Measurements from ENCODE around the gene SIGLEC5. TPM values are rescaled to one million over a fixed set of nuclear protein-coding genes. Genes with fewer than 3 reads are reported as not detected.

The SIGLEC5 gene
- total RNA-seq, 4 donors from 2014 or later, result 1.1 TPM; not detected in 3

- intact Hi-C loops (cut with DNase I; ENCODE audit: low total_unique reads), result no loop called here
- H3K4me1 ChIP-seq, result no peaks in the 10 kb centered on the region
- no peaks in the 10 kb centered on the region for H3K36me3 ChIP-seq
- no peaks in the 10 kb centered on the region for H3K27me3 ChIP-seq
- no peaks in the 10 kb centered on the region for H3K9me3 ChIP-seq
- DNase-seq, result no peak
- no peak for TF ChIP-seq POLR2A (IDR thresholded peaks at IDR 0.05)
- no peak for TF ChIP-seq EP300 (IDR thresholded peaks at IDR 0.05; ENCODE audit: low read depth)
- TF ChIP-seq POLR2AphosphoS5 (IDR thresholded peaks at IDR 0.05), result no peak
- no peak for TF ChIP-seq CTCF (IDR thresholded peaks at IDR 0.05)
- no peak overlapping the region for H3K27ac ChIP-seq
- WGBS, 2 donors (ENCODE audit: low coverage in 1 of 2), result 71 to 84% methylated on average over 7 to 14 of the region's 14 CpGs
- in situ Hi-C loops (cut with MboI; ENCODE audit: low pct_ligation_motif_present in 1 of 4, low pct_unique_long_range_greater_than_20kb in 1 of 4, low sequenced_read_pairs in 3 of 4), result no loop called here
- no peak overlapping the region for H3K4me3 ChIP-seq
Observed at GRCh38 chr19:51628153-51628939, 1.9 kb downstream of the SIGLEC5 start.

GRCh38 chr19:51627491-51628138 is 2.6 kb downstream of the SIGLEC5 start:
- intact Hi-C loops (cut with DNase I; ENCODE audit: low total_unique reads), result no loop called here
- 61% methylated on average over 14 of the region's 16 CpGs; no CpG with 5 or more reads in 1 of the 2 donors for WGBS, 2 donors (ENCODE audit: low coverage in 1 of 2)
- Histone ChIP-seq H3K4me1 (no peaks in the 10 kb centered on the region), H3K27me3 (no peaks in the 10 kb centered on the region), H3K4me3 (no peak overlapping the region), H3K9me3 (no peaks in the 10 kb centered on the region), H3K36me3 (no peaks in the 10 kb centered on the region), H3K27ac (no peak overlapping the region)
- in situ Hi-C loops (cut with MboI; ENCODE audit: low pct_ligation_motif_present in 1 of 4, low pct_unique_long_range_greater_than_20kb in 1 of 4, low sequenced_read_pairs in 3 of 4), result no loop called here
- DNase-seq, result no peak
- TF ChIP-seq POLR2AphosphoS5 (IDR thresholded peaks at IDR 0.05) (no peak), CTCF (IDR thresholded peaks at IDR 0.05) (no peak), EP300 (IDR thresholded peaks at IDR 0.05; ENCODE audit: low read depth) (no peak), POLR2A (IDR thresholded peaks at IDR 0.05) (no peak)

- H3K9me3 ChIP-seq, result no peaks in the 10 kb centered on the region
- H3K4me3 ChIP-seq, result no peak overlapping the region
- H3K36me3 ChIP-seq, result no peaks in the 10 kb centered on the region
- 40 to 50% methylated on average over 2 of the region's 2 CpGs for WGBS, 2 donors (ENCODE audit: low coverage in 1 of 2)
- DNase-seq, result no peak
- no peaks in the 10 kb centered on the region for H3K27me3 ChIP-seq
- in situ Hi-C loops (cut with MboI; ENCODE audit: low pct_ligation_motif_present in 1 of 4, low pct_unique_long_range_greater_than_20kb in 1 of 4, low sequenced_read_pairs in 3 of 4), result no loop called here
- H3K4me1 ChIP-seq, result no peaks in the 10 kb centered on the region
- no peak overlapping the region for H3K27ac ChIP-seq
- TF ChIP-seq CTCF (IDR thresholded peaks at IDR 0.05), result no peak
- TF ChIP-seq POLR2A (IDR thresholded peaks at IDR 0.05), result no peak
- TF ChIP-seq POLR2AphosphoS5 (IDR thresholded peaks at IDR 0.05), result no peak
- TF ChIP-seq EP300 (IDR thresholded peaks at IDR 0.05; ENCODE audit: low read depth), result no peak
- intact Hi-C loops (cut with DNase I; ENCODE audit: low total_unique reads), result no loop called here
Observed at GRCh38 chr19:51626675-51627074, 3.5 kb downstream of the SIGLEC5 start.

- no peaks in the 10 kb centered on the region for H3K4me1 ChIP-seq
- in situ Hi-C loops (cut with MboI; ENCODE audit: low pct_ligation_motif_present in 1 of 4, low pct_unique_long_range_greater_than_20kb in 1 of 4, low sequenced_read_pairs in 3 of 4), result no loop called here
- no peak for TF ChIP-seq CTCF (IDR thresholded peaks at IDR 0.05)
- no peak for DNase-seq
- no peaks in the 10 kb centered on the region for H3K9me3 ChIP-seq
- no peaks in the 10 kb centered on the region for H3K36me3 ChIP-seq
- WGBS, 2 donors (ENCODE audit: low coverage in 1 of 2), result 29% methylated on average over 2 of the region's 2 CpGs; no CpG with 5 or more reads in 1 of the 2 donors
- intact Hi-C loops (cut with DNase I; ENCODE audit: low total_unique reads), result no loop called here
- H3K27me3 ChIP-seq, result no peaks in the 10 kb centered on the region
- no peak overlapping the region for H3K27ac ChIP-seq
- H3K4me3 ChIP-seq, result no peak overlapping the region
Observed at GRCh38 chr19:51621178-51621577, 9.0 kb downstream of the SIGLEC5 start.
